NCI-H82 treated with DMSO at 0.1 percent for 48 hours (cell line): Measurements from ENCODE around the gene NUDT8.
"Not testable (repeated sequence)": the region's sequence is repeated elsewhere in the genome, so short reads cannot be mapped to it uniquely, and the experiment has no call there.

Experiments used
- DNase-seq: peaks from one replicate; lab custom pipeline; 2025; ENCODE audit not compliant: unreplicated experiment; lab: John Stamatoyannopoulos, UW

NUDT8 gene

DNA sequence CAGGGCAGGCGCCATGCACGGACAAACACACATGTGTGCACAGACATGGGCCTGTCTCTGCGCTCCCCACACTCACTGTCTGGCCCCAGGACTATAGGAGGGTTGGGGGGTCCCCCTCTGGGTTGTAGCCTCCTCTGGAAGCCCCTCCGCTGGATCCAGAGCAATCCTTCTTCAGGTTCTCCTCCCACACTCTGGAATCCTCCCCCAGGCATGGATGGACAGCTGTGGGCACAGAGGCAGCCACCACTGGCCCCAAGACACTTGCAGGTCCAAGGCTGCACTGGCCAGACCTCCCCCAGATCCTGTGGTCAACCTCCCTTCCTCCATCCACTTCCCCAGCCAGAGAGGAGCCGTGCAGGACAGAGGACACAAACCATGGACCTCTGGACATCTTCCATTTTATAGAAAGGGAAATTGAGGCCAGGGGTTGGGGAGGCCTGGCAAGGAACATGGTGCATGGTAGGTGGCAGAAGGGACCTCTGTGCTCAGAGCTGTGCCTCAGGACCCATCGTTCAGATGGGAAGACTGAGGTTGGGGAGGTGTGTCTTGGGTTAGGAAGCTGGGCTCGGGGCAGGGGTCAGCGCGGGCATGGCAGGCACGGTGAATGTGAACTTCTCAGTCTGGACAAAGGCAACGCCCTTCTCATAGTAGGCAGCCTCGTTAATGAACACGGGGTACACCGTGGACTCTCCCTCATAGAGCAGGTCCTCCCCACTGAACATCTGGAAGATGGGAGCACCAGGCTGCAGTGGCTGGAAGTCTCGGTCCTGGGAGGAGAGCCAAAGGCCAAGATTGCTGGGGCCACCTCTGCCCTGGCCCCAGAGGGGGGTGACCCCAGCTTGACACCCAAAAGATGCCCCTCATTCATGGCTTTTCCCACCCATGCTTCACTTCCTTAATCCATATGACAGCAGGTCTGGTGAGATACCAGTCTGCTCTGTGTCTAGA lies 12.7 kb upstream of the NUDT8 start:
- DNase-seq = no peak

DNA sequence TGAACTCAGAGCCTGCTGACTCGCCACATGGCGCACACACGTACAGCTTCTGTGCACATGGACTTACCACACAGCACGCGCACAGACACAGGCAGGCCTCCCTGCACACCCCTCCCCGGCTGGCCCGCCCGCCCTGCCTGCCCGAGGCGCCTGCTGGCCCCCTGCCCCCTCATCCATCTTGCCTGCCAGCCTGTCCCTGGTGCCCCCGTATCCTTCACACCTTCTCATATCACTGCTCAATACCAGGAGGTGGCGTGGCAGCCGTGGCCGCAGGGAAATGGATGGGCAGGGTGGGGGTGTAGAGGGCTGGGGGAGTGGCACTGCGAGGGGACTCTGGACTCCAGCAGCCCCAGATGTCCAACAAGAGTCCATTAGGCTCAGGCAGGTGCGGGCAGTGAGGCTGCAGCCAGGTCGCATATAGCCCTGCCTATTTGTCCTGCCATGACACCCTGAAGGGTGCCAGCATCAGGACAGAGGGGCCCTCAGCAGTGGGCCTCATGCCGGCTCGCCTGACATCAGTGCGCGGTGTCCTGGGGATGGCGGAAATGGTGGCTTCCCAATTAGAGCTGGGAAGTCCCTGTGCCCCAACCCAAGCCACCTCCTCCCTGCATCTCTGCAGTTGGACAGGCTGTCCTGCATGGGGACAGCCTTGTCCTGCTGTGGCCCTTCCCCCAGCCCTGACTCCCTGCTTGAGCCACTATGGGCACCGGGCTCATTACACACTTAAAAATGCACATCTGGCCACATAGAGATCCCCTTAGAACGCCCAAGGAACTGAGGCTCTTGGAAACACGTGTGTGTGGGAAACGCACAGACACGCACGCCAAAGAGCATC lies 11.8 kb upstream of the NUDT8 start:
- no peak for DNase-seq

DNA sequence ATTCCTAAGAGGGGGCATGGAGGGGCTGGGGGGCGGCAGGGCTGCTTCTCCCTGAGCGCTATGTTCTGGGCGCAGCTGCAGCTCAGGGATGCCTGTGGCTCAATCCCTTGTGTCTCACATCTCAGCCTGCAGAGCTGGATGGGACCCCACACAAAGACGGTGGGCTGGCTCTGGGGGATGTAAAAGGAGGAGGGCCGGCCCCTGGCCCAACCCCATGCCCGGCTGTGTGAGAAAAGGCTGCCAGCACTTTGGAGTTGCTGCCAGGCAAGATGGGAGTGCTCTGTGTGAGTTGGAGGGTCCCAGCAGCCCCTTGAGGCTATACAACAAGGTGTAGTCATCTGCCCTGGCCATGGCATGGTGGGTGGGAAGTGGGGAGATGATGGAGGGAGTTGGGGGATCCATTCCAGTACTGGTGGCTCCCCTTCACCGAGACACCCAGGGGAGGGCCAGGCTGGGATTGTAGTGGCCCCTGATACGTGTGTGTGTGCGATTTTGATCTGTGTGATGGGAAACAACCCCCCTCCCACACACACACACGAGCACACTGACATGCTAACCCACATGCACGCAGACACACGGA lies 11.1 kb upstream of the NUDT8 start:
- DNase-seq = no peak

DNA sequence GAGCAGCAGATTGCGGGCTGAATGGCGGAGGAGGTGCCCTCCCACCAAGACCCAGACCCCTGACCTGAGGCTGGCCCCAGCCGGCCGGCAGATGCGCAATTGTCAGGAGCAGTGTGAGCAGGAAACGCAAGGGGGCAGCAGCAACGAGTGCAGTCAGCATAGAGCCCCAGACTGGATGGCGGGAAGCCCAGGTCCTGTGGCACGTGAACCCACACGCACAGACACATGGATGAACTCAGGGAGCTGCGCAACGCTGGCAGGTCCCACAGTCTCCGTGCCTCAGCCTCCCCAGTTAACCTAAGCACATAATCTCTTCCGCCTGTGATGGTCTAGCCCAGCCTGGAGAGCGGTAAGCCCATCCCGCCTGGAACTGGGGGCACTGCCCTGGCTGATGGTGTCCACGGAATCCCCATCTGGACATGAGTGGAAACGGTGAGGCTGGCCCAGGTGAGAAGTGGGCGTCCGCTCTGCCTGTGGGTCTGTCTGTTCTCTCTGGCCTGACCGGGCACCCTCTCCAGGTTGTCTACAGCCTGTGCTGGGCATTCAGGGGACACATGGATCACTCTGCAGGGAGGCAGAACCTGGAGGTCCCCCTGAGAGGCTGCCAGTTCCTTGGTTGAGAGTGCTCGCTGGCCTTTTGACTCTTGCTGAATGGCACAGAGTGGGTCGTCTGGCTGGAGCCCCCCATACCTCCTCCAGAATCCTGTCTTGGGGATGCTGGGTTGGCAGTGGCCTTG lies 10.5 kb upstream of the NUDT8 start:
- no peak for DNase-seq

DNA sequence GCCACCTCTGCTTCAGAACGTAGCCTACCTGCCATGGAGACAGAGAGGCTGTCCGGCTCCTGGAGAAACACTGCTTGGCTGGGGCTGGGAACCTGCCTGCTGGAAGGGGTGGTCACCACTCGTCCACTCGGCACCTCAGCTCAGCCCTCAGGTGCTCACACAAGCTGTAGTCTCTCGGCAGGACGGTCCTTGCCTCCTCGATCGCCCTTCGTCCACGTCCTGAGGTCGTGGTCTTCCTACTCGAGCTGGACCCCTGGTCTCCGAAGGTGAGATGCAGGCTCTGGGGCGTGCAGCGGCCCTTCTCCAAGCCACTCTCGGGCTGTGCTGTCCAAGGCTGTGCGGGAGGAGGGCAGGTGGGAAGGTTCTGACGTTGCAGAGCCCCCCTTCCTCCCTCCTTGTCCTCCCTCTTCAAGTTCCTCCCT lies 9.7 kb upstream of the NUDT8 start, which contains the start of gene TBX10:
Gene TBX10 (minus strand): TSS at position 326 of the 422 bp plus-strand sequence. CDS start 291 bp downstream, at position 35.
- no peak for DNase-seq

DNA sequence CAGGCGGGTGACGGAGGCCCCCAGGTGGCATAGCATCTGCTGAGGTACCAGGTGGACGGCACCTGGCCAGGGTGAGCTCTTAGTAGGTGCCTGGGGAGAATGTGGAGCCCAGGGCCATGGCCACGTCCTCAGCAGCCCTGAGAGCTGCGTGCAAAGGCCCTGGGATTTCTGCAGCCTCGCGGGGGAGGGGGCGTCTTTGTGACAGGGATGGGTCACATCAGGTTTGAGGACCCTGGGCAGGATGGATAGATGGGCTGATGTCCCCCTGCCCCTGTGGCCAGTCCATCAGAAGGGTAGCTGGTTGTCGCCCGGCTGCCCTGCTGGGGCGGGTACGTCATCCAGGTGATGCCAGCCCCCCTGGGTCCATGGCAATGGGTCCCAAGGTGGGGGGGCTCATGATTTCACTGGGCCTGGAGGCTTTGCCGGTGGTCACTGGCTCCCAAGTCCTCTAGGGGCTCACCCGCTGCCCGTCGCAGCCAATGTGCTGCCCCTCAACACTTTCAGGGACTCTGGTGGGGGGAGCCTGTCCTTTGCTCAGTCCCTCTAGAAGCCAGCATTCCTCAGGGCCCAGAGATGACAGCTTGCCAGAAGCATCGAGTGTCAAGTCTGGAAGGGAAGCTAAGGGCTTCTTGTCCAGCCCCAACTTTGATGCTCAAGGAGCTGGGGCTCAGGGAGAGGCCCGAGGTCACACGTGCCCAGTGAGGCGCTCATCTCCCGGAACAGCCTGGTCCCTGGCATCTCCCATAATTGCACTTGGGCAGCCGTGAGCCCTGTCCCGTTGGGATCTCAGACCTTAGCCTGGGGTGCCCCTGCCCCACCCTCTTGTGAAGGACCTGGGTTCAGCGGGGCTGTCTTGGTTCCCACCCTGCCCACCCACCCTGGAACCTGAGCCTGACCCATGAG lies 9.0 kb upstream of the NUDT8 start:
- DNase-seq = no peak

DNA sequence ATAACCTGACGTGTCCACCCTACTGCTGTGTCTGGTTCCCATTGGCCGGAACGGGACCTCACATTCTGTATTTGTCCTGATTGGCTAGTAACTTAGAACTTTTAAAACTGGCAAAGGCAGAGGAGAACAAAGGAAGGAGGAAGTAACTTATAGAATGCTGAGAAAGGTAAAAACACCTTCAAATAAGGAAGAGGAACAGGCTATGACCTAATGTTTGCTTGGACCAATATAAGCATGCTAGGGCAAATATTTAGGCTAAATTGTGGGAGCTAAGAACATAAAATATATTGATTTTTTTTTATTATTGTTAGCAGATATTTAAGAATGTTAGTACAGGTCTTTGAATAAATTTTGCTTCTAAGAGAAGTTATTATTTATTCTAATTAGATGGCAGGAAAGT lies 7.7 kb upstream of the NUDT8 start:
- DNase-seq = not testable (repeated sequence)

DNA sequence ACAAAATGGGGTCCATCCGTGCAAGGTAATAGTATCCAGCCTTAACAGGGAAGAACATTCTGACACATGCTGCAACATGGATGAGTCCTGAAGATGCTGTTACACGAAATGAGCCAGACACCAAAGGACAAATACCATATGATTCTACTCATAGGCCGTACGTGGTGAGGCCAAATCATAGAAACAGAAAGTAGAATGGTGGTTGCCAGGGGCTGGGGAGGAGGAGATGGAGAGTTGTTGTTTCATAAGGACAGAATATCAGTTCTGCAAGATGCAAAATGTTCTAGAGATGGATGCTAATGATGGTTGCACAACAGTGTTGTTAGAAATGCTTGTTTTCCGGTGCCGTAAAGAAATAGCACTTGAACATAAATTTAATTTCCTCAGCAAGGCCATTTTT lies 7.2 kb upstream of the NUDT8 start:
- no peak for DNase-seq

DNA sequence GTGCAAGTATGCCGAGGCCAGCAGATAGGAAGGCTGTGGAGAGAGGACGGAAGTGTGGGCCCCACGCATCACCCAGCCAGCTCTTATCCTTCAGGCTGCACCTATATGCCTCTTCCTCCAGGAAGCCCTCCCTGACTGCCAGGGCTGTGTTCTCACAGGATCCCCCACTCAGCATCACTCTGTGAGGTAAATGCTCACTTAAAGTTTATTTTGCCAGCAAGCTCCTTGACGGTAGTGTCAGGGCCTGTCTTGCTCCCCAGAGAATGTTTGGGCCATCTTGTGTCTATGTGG lies 5.4 kb upstream of the NUDT8 start:
- DNase-seq = no peak

DNA sequence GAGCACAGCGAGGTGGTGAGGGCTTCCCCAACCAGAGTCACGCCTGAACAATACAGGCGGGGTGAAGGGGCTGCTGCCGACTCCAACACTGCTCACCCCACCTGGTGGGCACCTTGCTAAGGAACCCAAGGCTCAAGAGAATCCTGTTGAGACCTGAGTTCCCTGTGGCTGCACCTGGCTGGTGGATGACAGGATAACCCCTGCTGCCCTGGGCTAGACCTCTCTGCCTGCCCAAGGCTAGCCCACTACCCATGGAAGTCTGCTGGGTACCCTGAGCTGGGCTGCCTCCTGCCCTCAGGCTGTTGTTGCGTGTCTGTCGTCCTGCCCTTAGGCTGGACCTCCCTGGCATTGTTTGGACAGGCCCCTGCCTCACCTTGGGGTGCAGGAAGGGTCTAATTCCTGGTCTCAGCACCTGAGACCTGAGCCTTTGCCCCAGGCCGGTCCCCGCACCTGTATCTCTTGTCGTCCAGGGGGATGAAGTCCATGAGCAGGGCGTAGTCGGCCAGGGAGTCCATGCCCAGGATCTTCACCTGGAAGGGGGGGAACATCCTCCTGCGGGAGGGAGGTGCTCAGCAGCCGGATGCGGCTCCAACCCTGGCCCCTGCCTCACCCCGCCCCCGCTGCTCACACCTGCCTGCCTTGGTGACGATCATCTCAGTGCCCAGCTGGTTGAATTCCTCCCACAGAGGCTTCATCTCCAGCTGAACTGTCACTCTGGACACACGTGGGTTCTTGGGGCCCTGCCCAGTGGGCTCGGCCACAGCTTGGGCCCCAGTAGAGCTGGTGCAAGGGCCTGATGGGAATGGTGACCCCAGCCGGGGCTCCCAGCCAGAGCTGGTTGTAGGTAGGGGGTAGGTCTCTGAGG lies 4.9 kb upstream of the NUDT8 start:
- no peak for DNase-seq

DNA sequence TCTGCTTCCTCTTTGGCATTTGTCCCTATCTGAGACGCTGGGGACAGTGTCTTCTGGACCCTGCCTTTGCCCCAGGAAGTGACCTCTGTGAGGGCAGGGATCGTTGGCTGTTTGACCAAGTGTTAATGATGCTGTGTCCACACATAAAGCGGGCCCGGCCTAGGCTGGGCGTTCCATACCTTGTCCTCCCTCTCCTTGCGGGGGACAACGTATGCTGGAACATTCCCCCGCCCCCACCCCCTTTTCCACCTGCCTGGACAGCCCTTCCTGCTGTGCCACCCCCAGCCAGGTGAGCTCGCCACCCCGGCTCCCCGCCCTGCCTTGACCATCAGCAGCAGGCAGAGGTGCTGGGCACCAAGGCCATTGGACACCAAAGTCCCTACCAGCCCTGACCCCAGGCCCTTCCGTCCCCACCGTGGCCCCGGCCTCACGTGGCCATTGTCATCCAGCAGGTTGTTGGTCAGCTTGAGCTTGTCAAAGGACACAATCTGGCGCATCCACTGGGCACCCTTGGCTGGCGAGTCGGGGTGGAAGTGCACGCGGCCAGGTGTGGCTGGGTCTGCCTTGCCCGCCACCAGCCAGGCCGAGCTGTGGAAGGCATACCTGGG lies 4.1 kb upstream of the NUDT8 start:
- no peak for DNase-seq

DNA sequence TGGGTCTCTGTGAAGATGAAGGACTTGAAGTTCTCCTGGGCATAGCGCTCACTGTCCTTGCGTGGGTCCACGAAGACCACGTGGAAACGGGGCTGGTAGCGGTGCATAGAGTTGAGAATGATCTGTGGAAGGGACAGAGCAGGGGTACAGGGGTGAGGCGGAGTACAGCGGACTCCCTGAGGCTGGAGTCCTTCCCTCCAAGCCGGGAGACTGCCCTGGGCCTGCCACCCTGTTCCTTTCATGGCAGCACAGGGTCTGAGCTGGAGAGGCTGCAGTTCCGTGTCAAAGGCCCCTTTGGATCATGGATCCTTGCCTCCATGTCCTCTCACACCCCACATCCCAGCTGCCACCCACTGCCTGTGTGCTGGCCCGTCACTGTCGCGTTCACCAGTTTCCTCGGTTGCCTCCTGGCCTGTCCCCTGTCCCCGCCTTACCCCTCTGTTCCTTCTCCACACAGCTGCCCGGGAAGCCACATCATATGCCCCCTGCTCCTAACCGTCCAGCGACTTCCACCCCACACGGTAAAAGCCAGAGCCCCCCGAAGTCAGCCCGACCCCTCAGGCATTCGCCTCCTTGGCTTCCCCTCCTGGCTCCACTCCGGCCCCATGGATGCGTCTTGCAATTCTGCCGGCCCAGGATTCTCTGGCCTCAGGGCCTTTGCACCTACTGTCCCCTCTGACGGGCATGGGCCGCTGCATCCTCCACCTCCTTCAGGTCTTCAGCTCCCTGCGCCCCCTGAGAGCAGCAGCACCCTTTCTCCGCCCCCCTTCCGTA lies 3.4 kb upstream of the NUDT8 start:
- DNase-seq = no peak

DNA sequence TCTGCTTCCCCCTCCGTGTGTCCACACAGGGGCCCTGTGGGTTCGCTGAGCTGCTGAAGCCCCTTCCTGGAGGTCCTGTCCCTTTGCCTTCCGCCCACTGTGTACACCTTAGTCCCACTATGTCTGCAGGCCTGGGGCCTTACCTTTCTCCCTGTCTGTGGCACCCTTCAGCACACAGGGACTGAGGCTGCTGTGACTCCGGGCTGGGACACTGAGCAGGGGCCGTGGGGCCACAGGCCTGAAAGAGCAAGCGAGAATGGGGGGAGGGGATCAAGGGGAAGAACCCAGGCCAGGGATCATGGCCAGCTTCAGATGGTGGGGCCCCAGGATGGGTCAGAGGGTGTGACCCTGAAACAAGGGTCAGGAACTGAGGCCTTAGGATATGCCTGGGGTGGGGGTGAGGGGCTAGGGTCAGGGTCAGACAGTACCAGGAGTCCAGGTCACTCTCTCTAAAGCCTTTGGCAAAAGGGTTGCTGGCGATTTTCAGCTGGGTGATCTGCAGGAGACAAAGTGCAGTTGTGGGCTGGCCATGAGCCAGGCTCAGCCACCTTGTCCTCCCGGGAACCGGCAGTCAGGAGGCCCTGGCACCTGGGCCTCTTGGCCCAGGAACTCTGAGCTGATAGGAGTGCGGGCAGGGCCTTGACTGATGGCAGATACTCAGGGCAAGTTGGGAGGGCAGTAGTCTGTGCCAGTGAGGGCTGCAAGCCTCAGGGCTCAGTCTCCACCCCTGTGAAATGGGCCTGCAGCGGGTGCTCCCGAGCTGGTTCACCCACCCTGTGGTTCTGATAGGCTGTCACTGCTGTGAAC lies 2.6 kb upstream of the NUDT8 start:
- no peak for DNase-seq

DNA sequence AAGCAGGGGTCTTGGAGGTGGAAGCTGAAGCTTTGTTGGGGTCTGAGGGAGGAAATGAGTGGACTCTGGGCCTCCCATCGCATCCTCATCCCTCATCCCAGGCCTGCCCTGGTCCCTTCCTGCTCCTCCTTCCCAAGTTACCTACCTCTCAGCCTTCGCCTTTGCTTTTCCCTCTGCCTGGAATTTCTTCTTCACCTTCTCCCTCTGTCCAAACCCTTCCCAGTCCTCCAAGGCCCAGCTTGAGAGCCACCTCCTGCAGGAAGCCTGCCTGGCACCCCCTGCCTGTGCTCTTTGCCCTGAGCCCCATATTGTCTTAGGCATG lies 2.1 kb upstream of the NUDT8 start:
- DNase-seq = no peak

DNA sequence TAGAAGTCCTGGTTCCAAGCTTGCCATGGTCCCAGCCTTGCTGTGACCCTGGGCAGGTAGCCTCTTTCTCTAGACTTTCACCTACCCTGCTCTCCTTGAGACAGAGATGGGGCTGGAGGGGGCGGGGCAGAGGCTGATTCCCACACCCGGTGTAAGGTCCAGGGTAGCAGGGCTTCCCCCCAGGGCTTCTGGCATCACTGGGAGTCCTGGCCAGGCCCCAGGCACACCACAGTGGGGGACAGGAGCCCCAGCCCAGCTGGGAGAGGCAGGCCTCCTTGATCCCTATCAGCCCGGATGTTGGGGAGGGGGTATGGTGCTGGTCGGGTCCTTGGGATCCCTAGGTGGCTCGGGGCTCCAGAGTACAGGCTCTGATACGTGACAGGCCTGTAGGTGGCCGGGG lies 1.7 kb upstream of the NUDT8 start:
- no peak for DNase-seq

DNA sequence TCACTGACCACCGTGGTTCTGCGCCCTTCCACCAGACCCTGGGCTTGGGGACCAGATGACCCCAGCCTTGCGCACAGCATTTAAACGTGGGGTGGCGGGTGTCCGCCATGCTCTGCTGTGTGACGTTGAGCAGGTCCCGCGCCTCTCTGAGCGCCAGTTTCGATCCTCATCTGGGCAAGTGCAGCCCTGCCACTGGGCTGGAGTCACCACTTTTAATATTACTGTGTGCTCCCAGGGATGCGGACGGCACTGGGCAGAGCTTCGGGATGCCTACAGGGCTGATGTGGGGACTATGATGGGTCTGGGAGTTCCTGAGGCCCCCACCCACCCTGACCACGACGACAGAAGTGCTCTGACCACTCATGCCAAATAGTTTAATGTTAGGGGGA lies 1.2 kb upstream of the NUDT8 start:
- DNase-seq = no peak

DNA sequence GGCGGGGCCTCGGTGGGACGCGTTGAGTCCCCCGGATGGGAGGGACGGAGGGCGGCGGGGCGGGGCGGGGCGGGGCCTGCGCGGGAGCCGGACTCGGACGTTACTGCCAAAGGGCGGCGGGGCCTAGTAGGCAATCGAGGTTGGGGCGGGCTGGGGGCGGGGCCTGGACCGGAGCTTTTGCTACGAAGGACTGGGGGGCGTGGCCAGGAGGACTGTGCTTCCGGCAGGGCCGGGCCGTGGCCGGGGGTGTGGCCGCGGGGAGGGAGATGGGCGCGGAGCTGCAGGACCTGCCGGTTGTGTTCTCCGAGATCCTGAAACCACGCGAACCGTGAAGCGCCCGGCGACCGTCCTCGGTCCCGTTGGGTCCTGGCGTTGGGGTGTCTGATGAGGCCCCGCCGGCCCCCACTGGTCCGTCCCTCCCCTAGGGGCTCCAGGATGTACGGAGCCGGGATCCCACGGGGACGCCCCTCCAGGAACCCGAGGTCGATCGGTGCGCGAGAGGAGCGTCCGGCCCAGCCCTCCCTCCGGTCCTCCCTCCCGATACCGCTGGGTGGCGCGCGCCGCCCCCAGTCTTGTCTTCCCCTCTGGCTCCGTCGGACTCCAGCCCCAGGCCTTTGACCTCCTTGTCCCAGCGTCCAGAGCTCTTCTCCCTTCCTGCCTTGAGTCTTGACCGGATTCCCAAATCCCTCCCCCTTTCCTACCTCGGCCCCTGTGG lies 648 bp upstream of the NUDT8 start:
- DNase-seq = peak; percentile 91
